AG10803 (cell line): ENCODE data around the gene OR8H1.

ENCODE experiments used
- DNase-seq: peaks from one replicate; pipeline ENCODE4 v3.0.0; 2010; ENCODE audit warnings: low read depth
- H3K4me3 ChIP-seq: 2 replicates; pipeline ENCODE4 v1.5.1; 2011; ENCODE audit warnings: mild to moderate bottlenecking, low read length, control low read depth
- TF ChIP-seq, protein P1 (sequence below): conservative IDR thresholded peaks from 2 replicates; pipeline ENCODE4 v1.5.1; 2011; ENCODE audit warnings: mild to moderate bottlenecking, low read length, control low read depth, inconsistent platforms

Gene OR8H1, protein sequence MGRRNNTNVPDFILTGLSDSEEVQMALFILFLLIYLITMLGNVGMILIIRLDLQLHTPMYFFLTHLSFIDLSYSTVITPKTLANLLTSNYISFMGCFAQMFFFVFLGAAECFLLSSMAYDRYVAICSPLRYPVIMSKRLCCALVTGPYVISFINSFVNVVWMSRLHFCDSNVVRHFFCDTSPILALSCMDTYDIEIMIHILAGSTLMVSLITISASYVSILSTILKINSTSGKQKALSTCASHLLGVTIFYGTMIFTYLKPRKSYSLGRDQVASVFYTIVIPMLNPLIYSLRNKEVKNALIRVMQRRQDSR

DNA sequence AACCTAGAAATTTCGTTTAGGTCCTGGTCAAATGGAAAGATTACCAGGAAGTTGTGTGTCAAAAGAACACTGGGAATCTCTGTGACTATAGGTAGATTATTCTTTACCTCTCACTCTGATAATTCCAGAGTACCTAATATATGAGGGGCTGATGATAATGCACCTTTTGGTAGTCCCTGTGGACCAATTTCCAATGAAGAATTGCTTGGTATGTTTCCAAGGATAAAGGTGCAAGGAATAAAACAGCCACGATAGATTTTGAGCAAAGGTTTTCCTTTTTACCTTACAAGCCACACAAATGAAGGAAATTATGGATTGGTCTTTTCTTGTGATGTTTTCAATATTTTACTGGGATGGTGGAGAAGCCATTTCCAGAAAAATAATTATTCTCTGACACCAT lies at the start of gene OR8H1:
OR8H1 (minus strand) TSS at position 101 of the 400 bp plus-strand sequence. CDS start 1,192 bp downstream, outside the sequence.
- H3K4me3 ChIP-seq = no peak within 1 kb of the TSS
- TF ChIP-seq, protein P1, sequence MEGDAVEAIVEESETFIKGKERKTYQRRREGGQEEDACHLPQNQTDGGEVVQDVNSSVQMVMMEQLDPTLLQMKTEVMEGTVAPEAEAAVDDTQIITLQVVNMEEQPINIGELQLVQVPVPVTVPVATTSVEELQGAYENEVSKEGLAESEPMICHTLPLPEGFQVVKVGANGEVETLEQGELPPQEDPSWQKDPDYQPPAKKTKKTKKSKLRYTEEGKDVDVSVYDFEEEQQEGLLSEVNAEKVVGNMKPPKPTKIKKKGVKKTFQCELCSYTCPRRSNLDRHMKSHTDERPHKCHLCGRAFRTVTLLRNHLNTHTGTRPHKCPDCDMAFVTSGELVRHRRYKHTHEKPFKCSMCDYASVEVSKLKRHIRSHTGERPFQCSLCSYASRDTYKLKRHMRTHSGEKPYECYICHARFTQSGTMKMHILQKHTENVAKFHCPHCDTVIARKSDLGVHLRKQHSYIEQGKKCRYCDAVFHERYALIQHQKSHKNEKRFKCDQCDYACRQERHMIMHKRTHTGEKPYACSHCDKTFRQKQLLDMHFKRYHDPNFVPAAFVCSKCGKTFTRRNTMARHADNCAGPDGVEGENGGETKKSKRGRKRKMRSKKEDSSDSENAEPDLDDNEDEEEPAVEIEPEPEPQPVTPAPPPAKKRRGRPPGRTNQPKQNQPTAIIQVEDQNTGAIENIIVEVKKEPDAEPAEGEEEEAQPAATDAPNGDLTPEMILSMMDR = no peak
- no peak for DNase-seq

DNA sequence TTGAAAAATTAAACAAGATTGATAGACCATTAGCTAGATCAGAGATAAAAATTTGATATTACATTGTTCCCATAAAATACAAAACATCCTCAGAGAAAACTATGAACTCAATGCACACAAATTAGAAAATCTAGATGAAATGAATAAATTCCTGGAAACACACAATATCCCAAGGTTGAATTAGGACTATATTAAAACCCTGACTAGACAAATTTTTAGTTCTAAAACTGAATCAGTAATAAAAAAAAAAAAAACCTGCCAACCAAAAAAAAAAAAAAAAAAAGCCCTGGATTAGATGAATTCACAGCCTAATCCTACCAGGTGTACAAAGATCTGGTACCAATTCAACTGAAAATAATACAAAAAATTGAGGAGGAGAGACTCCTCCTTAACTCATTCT lies 48.2 kb upstream of the OR8H1 start:
- TF ChIP-seq, protein P1 = no peak
- H3K4me3 ChIP-seq = no peak overlapping the region
- no peak for DNase-seq

GRCh38 chr11:56333156-56333555 lies 41.1 kb upstream of the OR8H1 start:
- no peak for DNase-seq
- no peak overlapping the region for H3K4me3 ChIP-seq
- TF ChIP-seq, protein P1 = no peak

GRCh38 chr11:56331861-56332491 lies 39.9 kb upstream of the OR8H1 start:
- no peak for DNase-seq
- no peak overlapping the region for H3K4me3 ChIP-seq
- TF ChIP-seq, protein P1 = no peak

DNA sequence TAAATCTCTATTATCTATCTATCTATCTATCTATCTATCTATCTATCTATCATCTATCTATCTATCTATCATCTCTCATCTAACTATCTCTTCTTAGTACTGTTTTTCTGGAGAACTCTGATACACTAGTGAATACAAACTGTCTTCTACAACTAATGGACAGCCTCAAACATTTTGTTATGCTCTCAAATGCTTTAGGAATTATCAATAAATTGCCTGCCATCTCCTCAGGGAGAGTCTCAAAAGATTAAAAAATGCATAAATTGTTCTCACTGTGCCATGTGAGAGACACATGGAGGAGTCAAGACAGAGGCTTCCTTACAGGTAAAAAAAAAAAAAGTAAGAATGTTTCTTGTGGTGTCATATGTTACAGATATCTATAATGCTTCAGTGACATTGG lies 22.8 kb upstream of the OR8H1 start, which contains the start of gene OR8K3:
OR8K3 (plus strand) TSS at position 301 of the 400 bp plus-strand sequence. CDS start 3,163 bp downstream, outside the sequence.
- DNase-seq = no peak
- TF ChIP-seq, protein P1 = no peak
- no peak within 1 kb of the TSS for H3K4me3 ChIP-seq

- TF ChIP-seq, protein P1 = no peak
- H3K4me3 ChIP-seq = no peak overlapping the region
- no peak for DNase-seq
These were observed 15.8 kb upstream of the OR8H1 start for GRCh38 chr11:56307836-56308235.

GRCh38 chr11:56296898-56297297 lies 4.8 kb upstream of the OR8H1 start:
- TF ChIP-seq, protein P1 = no peak
- no peak for DNase-seq
- H3K4me3 ChIP-seq = no peak overlapping the region
